ENCODE results near the gene SEMA6D. TPM values are rescaled to one million over a fixed set of nuclear protein-coding genes. Genes with fewer than 3 reads are reported as not detected.

SEMA6D gene
- total RNA-seq, 1 donor from 2014 or later, result 12.4 TPM

GRCh38 chr15:47796830-47797229, 79.5 kb downstream of the SEMA6D start:
- TF ChIP-seq CTCF (IDR thresholded peaks at IDR 0.05; ENCODE audit: borderline replicate concordance), result no peak
- Histone ChIP-seq H3K9me3 (replicated peaks) (no peaks in the 10 kb centered on the region), H3K4me3 (no peak overlapping the region), H3K4me1 (peaks cover 32% of the 10 kb centered on the region), H3K27me3 (ENCODE audit: low read depth) (no peaks in the 10 kb centered on the region), H3K27ac (replicated peaks) (peak overlapping the region; percentile 40), H3K36me3 (no peaks in the 10 kb centered on the region)
- DNase-seq, result no peak
- intact Hi-C loops (cut with micrococcal nuclease), result loop anchor here (10.0 kb wide), 1 partner anchor 62 kb away; no protein-coding TSS in a partner anchor

DNA sequence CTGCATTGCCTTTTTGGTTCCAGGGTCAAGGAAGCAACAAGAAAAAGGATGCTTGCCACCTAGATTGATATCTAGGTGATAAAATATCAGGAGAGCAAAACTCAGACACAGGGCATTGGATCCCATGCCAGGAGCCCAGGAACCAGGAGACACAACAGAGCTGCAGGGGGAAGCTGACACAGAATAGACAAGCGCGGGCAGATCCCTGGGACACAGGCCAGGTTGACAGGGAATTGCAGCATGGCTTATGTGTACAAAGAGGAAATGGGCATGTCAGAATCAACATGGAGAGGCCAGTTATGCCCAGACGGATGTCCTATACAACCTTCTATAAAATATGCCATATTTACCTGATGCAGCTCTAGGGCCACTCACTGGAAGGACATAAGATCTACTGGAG, 84.2 kb downstream of the SEMA6D start:
- TF ChIP-seq CTCF (IDR thresholded peaks at IDR 0.05; ENCODE audit: borderline replicate concordance), result no peak
- no peak overlapping the region for H3K27ac ChIP-seq (replicated peaks)
- intact Hi-C loops (cut with micrococcal nuclease), result no loop called here
- no peaks in the 10 kb centered on the region for H3K9me3 ChIP-seq (replicated peaks)
- no peak overlapping the region for H3K4me3 ChIP-seq
- no peaks in the 10 kb centered on the region for H3K27me3 ChIP-seq (ENCODE audit: low read depth)
- no peaks in the 10 kb centered on the region for H3K36me3 ChIP-seq
- DNase-seq, result no peak
- peaks cover 6% of the 10 kb centered on the region for H3K4me1 ChIP-seq

GRCh38 chr15:47802216-47802615, 84.9 kb downstream of the SEMA6D start:
- Histone ChIP-seq H3K4me1 (no peaks in the 10 kb centered on the region), H3K9me3 (replicated peaks) (no peaks in the 10 kb centered on the region), H3K27me3 (ENCODE audit: low read depth) (no peaks in the 10 kb centered on the region), H3K36me3 (no peaks in the 10 kb centered on the region), H3K27ac (replicated peaks) (no peak overlapping the region), H3K4me3 (no peak overlapping the region)
- intact Hi-C loops (cut with micrococcal nuclease), result no loop called here
- TF ChIP-seq CTCF (IDR thresholded peaks at IDR 0.05; ENCODE audit: borderline replicate concordance), result no peak
- no peak for DNase-seq

- no peaks in the 10 kb centered on the region for H3K4me1 ChIP-seq
- H3K36me3 ChIP-seq, result no peaks in the 10 kb centered on the region
- DNase-seq, result no peak
- TF ChIP-seq CTCF (IDR thresholded peaks at IDR 0.05; ENCODE audit: borderline replicate concordance), result no peak
- intact Hi-C loops (cut with micrococcal nuclease), result no loop called here
- no peaks in the 10 kb centered on the region for H3K9me3 ChIP-seq (replicated peaks)
- H3K4me3 ChIP-seq, result no peak overlapping the region
- no peaks in the 10 kb centered on the region for H3K27me3 ChIP-seq (ENCODE audit: low read depth)
- H3K27ac ChIP-seq (replicated peaks), result no peak overlapping the region
Observed at GRCh38 chr15:47803767-47804166, 86.5 kb downstream of the SEMA6D start.

DNA sequence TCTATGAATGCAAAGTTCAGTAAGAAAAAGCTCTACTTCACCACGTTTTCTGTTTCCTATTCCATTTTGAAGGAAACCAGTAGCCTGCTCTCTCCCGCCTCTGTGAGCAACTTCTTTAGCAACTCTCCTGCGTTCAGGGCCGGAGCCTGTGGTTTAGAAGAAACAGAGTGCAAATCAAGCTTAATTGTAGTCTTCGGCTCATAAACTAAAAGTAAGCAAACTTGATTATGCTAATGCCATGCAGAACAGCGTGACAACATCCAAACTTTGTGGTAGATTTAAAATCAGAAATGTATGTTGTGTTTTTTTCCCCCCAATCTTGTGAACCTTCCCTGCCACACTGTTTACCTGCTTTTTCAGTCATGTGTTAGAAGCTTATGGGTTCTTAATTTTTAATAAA, 87.4 kb downstream of the SEMA6D start:
- no peaks in the 10 kb centered on the region for H3K4me1 ChIP-seq
- TF ChIP-seq CTCF (IDR thresholded peaks at IDR 0.05; ENCODE audit: borderline replicate concordance), result no peak
- no peak for DNase-seq
- no peak overlapping the region for H3K4me3 ChIP-seq
- intact Hi-C loops (cut with micrococcal nuclease), result no loop called here
- H3K9me3 ChIP-seq (replicated peaks), result no peaks in the 10 kb centered on the region
- no peaks in the 10 kb centered on the region for H3K27me3 ChIP-seq (ENCODE audit: low read depth)
- H3K36me3 ChIP-seq, result no peaks in the 10 kb centered on the region
- no peak overlapping the region for H3K27ac ChIP-seq (replicated peaks)

GRCh38 chr15:47806008-47806407, 88.7 kb downstream of the SEMA6D start:
- no peak overlapping the region for H3K4me3 ChIP-seq
- H3K27ac ChIP-seq (replicated peaks), result no peak overlapping the region
- DNase-seq, result no peak
- H3K9me3 ChIP-seq (replicated peaks), result no peaks in the 10 kb centered on the region
- H3K4me1 ChIP-seq, result no peaks in the 10 kb centered on the region
- no peak for TF ChIP-seq CTCF (IDR thresholded peaks at IDR 0.05; ENCODE audit: borderline replicate concordance)
- intact Hi-C loops (cut with micrococcal nuclease), result no loop called here
- no peaks in the 10 kb centered on the region for H3K27me3 ChIP-seq (ENCODE audit: low read depth)
- no peaks in the 10 kb centered on the region for H3K36me3 ChIP-seq
